HG03097 (cell line): ENCODE data around the gene ABCA2.
"Not testable (repeated sequence)": the region's sequence is repeated elsewhere in the genome, so short reads cannot be mapped to it uniquely, and the experiment has no call there.

Experiments used
- ATAC-seq: cut with Tn5 transposase; IDR thresholded peaks from one replicate; pipeline ENCODE4 v1.9.1; 2021; ENCODE audit not compliant: unreplicated experiment, low FRiP score

Gene ABCA2

GRCh38 chr9:137016436-137016835 lies 11.6 kb downstream of the ABCA2 start:
- no peak for ATAC-seq

- ATAC-seq = no peak
Observed at GRCh38 chr9:137015976-137016375, 12.1 kb downstream of the ABCA2 start.

GRCh38 chr9:137015540-137015930 lies 12.5 kb downstream of the ABCA2 start:
- ATAC-seq = no peak

- ATAC-seq = no peak
Observed at GRCh38 chr9:137014776-137015539, 13.1 kb downstream of the ABCA2 start.

GRCh38 chr9:137014166-137014565 lies 13.9 kb downstream of the ABCA2 start:
- no peak for ATAC-seq

GRCh38 chr9:137013571-137013940 lies 14.5 kb downstream of the ABCA2 start:
- ATAC-seq = no peak

- no peak for ATAC-seq
Observed at GRCh38 chr9:137012694-137013570, 15.1 kb downstream of the ABCA2 start.

GRCh38 chr9:137011907-137012675 lies 15.9 kb downstream of the ABCA2 start:
- ATAC-seq = no peak

- no peak for ATAC-seq
Observed at GRCh38 chr9:137011156-137011555, 16.9 kb downstream of the ABCA2 start.

GRCh38 chr9:137009938-137010732 lies 17.9 kb downstream of the ABCA2 start:
- ATAC-seq = no peak

- no peak for ATAC-seq
Observed at GRCh38 chr9:137009217-137009616, 18.8 kb downstream of the ABCA2 start.

- no peak for ATAC-seq
Observed at GRCh38 chr9:137008312-137008711, 19.7 kb downstream of the ABCA2 start.

GRCh38 chr9:137007816-137008270 lies 20.2 kb downstream of the ABCA2 start:
- ATAC-seq = no peak

- no peak for ATAC-seq
Observed at GRCh38 chr9:137007108-137007815, 20.8 kb downstream of the ABCA2 start.

- no peak for ATAC-seq
Observed at GRCh38 chr9:137006116-137007003, 21.7 kb downstream of the ABCA2 start.

- not testable (repeated sequence) for ATAC-seq
Observed at GRCh38 chr9:137004285-137004684, 23.8 kb downstream of the ABCA2 start.

- no peak for ATAC-seq
Observed at GRCh38 chr9:137002646-137003041, 25.4 kb downstream of the ABCA2 start.

- ATAC-seq = no peak
Observed at GRCh38 chr9:137001857-137002645, 26.0 kb downstream of the ABCA2 start.
